ENCODE measurements around the gene NMT1. TPM values are rescaled to one million over a fixed set of nuclear protein-coding genes. Genes with fewer than 3 reads are reported as not detected.
"Not testable (repeated sequence)": the region's sequence is repeated elsewhere in the genome, so short reads cannot be mapped to it uniquely, and the experiment has no call there.

Gene NMT1
- polyA plus RNA-seq, 3 donors = 70.6 to 73.6 (median 71.0) TPM

DNA sequence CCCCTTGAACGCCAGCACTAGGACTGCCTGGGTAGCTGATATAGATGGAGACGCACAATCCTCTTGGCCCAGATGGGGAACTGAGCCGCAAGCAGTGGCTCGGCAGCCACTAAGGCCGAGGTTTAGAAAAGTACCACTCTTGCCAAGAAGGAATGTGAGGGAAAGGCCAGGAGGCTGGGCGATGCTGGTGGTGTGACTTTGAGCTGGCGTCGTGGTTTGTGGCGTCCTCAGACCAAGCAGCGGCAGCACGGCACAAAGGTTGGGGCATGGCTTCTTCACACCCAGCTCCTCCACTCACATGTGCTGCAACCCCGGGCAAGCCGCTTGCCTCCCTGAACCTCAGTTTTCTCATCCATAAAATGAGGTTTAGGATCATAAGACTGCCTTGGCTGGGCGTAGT, 25.3 kb upstream of the NMT1 start:
- DNase-seq (ENCODE audit: low read depth in 3 of 3, low spot score in 2 of 3) = no peak

DNA sequence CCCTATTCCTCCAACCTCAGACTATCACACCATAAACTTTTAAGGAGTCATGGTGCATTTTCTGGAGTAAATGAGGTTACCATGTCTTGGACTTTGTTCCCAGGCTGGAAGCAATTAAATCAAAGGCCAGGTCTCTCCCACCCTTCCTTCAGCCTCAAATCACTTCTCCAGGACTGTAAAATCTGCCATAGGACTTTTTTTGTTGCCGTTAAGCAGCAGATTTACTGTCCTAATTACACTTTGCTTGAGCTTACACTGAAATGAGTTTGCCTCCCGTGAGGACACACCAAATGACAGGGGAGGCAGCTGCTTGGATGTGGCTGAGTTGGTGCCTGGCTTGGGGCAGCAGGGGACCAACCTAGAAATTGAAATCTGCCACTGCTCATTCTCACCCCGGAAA, 24.4 kb upstream of the NMT1 start:
- DNase-seq (ENCODE audit: low read depth in 3 of 3, low spot score in 2 of 3) = no peak

DNA sequence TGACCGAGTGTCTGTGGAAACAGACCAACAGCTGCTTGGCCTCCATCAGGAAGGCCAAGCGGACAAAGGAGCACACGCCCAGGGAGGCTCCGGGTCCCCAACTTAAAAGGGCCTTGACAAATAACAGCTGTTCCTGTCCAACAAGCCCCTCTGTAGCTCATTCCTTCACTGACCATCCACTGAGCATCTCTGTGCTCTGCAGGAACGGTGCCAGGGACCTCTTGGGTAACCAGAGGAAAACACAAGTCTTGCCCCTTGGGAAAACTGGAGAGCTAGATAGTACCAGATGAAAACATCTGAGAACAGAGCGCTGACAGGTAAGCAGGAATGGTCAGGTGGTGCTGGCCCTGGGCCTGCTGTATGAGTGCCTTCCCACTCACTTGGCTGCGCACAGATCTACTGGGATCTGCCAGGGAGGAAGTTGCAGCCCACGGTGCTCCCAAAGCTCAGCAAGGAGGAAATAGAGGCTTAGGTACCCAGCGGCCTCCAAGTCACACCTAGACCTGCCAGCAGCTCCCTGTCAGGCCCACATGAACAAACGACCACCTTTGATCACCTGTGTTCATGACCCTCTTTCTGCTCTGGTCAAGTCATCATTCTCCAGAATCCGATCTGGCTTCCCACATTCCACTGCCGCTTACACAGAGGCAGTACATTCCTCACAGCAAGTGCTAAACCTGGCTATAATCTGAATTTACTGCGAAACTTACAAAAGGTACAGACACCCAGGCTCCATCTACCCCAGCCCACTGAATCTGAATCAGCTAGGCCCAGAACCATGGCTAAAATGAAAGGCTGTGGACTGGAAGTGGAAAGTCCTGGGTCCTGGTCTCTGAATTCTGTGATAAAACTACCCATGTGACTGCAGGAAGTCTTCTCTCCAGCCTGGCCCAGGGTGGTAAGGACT, 22.1 kb upstream of the NMT1 start:
- no peak for DNase-seq (ENCODE audit: low read depth in 3 of 3, low spot score in 2 of 3)

- DNase-seq (ENCODE audit: low read depth in 3 of 3, low spot score in 2 of 3) = no peak
These were observed 20.7 kb upstream of the NMT1 start for GRCh38 chr17:45040459-45040858.

- DNase-seq (ENCODE audit: low read depth in 3 of 3, low spot score in 2 of 3) = no peak
These were observed 18.6 kb upstream of the NMT1 start for GRCh38 chr17:45042346-45043120.

DNA sequence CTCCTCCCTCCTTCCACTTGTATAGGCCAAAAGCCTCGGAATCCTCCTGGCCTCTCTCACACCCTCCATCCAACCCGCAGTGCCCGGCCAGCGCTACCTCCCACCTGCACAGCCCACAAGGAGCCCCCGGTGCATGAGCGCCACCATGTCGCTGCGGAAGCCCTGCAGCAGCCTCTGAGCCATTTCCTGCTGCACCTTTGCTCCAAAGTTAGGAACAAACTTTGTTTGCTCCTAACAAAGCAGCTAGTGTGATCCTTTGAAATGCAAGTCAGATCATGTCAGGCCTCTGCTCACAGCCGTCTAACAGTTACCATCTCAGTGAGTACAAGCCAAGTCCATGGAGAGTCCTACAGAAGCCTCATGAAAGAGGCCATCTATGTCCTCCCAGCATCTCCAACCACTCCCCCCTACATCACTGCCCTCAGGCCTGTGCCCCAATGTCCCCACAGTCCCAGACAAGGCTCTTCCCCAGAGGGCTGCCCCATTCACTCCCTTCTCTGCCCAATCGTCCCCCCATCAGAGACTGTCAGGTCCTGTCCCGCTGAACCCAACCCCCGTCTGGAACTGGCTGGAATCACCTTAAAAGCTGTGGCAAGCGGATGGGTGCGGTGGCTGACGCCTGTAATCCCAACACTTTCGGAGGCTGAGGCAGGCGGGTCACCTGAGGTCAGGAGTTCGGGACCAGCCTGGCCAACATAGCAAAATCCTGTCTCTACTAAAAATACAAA, 17.1 kb upstream of the NMT1 start:
- DNase-seq (ENCODE audit: low read depth in 3 of 3, low spot score in 2 of 3) = no peak

GRCh38 chr17:45046537-45047125, 14.5 kb upstream of the NMT1 start:
- DNase-seq (ENCODE audit: low read depth in 3 of 3, low spot score in 2 of 3) = no peak

- no peak for DNase-seq (ENCODE audit: low read depth in 3 of 3, low spot score in 2 of 3)
These were observed 12.1 kb upstream of the NMT1 start for GRCh38 chr17:45048795-45049563.

DNA sequence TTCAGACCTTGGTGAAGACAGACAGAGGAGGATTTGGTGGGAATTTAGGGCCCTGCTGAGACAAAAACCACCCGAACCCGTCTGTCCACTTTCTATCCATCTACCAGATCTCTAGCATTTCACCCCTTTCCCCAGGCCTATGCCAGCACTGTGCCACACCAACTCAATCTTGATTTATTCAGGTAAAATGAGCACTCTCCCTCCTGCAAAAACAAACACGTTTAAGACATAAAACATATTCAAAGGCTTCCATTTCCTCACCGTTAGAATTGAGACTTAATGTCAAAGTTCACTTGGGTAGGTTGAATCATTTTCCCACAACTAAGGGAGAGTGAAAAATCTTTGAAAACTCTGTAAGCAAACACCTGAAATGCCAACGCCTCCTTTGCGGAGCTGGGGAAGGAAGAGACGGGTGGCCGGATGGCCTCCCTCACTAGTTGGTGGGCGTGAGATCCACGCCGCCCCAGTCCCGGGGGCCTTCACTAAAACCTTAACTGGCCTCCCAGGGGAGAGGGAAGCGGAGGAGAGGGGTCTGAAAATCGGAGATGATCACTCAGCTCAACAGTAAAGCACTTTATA, 10.5 kb upstream of the NMT1 start:
- DNase-seq (ENCODE audit: low read depth in 3 of 3, low spot score in 2 of 3) = no peak

DNA sequence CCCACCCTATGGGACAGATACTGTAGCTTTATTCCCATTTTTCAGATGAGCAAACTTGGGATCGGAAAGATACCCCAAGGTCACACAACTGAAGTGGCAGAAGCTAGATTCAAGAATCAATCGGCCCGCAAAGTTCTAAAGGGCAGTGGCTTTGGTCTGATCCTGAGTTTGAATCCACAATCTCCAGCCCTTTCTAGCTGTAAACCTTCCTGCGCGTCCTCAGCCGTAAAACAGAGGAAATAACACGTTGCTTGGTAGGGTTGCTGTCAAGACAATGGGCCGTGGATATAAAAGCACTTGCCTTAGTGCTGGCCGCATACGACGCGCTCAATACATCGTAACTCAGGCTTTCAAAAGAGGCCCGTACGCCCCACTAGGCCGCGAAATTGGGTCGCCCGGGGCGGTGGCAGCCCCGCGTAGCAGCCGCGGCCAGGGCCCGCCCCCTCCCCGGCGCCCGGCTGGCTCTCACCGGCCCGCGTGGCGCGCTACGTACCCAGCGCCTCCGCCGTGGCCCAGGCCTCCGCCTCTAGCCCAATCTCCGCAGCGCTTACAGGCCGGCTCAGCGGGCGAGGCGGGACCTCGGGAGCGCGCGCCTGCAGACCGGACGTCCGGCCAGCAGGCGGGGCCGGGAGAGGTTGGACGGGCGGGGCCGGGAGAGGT, 9.9 kb upstream of the NMT1 start, which contains the start of gene DCAKD:
Gene DCAKD, minus strand, starts transcription at position 573 of the 660 bp plus-strand sequence. CDS start 16,747 bp downstream, outside the sequence.
- peak in 2 of 3 donors; percentile 86 to 88 for DNase-seq (ENCODE audit: low read depth in 3 of 3, low spot score in 2 of 3)

DNA sequence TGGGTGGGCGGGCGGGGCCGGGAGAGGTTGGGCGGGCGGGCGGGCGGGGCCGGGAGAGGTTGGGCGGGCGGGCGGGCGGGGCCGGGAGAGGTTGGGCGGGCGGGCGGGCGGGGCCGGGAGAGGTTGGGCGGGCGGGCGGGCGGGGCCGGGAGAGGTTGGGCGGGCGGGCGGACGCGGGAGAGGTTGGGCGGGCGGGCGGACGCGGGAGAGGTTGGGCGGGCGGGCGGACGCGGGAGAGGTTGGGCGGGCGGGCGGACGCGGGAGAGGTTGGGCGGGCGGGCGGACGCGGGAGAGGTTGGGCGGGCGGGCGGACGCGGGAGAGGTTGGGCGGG, 9.4 kb upstream of the NMT1 start:
- not testable (repeated sequence) for DNase-seq (ENCODE audit: low read depth in 3 of 3, low spot score in 2 of 3)

DNA sequence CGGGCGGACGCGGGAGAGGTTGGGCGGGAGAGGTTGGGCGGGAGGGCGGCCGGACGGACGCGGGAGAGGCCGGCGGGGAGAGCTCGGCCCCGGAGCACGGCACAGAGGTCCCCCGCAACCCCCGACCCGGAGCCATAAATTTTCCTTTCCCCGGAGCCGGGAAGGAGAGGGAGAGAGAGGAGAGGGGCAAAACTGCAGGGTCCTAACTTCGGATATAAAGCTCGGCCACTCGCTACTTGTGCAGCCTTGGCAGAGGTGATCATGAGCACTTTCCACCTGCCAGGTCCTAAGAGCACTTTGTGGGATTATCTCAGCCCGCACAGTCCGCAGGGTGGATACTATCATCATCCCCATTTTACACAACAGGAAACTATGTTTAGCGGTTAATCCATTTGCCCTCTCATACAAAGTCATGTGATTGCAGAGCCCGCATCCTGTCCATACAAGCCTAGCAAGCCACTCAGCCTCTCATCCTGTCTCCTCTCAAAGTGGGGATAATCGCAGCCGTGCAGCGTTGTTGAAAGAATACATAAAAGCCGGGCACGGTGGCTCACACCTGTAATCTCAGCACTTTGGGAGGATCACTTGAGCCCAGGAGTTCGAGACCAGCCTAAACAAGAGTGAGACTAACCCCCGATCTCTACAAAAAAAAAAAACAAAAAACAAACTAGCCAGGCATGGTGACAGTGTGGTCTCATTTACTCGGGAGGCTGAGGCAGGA, 8.9 kb upstream of the NMT1 start:
- no peak for DNase-seq (ENCODE audit: low read depth in 3 of 3, low spot score in 2 of 3)

DNA sequence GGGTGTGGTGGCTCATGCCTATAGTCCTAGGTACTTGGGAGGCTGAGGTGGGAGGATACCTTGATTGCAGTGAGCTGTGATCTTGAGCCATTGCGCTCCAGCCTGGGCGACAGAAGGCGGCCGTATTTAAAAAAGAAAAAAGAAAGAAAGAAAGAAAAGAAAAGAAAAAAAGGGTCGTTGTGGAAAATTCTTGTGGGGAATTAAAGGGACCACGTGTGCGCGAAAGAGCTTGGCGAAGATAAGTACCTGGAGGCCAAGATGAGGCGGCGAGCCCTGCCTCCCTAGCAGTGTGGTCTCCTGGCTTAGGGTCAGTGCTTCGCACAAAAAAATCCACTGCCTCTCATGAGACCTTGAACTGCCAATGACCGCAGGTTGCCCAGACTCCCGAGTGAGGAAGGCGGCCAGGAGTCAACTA, 728 bp upstream of the NMT1 start:
- DNase-seq (ENCODE audit: low read depth in 3 of 3, low spot score in 2 of 3) = no peak

GRCh38 chr17:45061606-45062205, 589 bp downstream of the NMT1 start:
- DNase-seq (ENCODE audit: low read depth in 3 of 3, low spot score in 2 of 3) = no peak

- DNase-seq (ENCODE audit: low read depth in 3 of 3, low spot score in 2 of 3) = no peak
These were observed 2.1 kb downstream of the NMT1 start for GRCh38 chr17:45063198-45063597.

DNA sequence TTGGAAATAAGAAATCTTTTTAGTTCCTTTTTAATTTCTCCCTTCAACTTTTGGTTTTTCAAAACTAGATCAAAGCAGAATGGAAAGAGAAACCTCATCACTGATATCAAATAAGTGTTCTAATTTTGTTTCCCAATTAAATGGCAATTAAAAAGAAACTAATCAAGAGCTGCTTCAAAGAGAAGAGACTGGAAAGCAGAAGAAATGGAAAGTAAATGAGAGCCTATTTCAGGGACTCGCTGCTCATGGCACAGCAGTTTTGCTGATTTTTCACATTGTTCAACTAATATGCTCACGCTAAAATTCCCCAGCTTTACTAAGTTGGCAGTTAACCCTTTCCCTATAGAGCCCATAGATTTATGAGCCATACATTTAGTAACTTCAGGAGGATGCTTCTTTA, 6.5 kb downstream of the NMT1 start:
- no peak for DNase-seq (ENCODE audit: low read depth in 3 of 3, low spot score in 2 of 3)

DNA sequence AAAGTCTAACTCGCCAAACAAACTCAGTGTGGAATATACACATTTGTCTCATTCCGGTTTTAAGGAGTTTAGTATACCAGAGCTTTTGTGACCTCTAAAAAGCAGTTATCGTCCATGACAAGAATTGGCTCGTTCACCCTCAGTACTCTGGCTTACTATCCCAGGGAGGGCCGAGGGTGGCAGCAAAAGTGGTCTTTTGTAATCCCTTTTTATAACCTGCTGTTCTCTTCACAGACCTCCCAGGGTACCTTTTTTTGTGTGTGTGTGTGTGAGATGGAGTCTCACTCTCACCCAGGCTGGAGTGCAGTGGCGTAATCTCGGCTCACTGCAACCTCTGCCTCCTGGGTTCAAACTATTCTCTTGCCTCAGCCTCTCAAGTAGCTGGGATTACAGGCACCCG, 8.9 kb downstream of the NMT1 start:
- no peak for DNase-seq (ENCODE audit: low read depth in 3 of 3, low spot score in 2 of 3)

DNA sequence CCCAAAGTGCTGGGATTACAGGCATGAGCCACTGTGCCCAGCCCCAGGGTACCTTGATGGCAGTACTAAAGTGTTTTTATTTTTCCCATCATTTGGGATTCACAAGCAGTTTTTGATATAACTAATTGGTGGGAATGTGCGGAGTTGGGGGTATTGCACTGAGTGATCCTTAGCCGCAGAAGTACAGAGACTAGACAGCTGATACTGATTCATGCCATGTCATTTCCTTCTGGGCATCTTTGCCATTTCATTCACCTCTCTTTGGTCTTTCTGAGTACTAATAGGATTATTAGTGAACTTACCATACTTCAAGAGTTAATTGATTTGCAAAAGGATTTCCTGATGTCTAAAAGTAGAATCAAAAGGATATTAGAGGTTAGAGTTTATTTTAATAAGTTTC, 9.7 kb downstream of the NMT1 start:
- DNase-seq (ENCODE audit: low read depth in 3 of 3, low spot score in 2 of 3) = no peak
